K562 (cell line): ENCODE data around the gene CD151. TPM values are rescaled to one million over a fixed set of nuclear protein-coding genes. Genes with fewer than 3 reads are reported as not detected.
A peak's percentile ranks its signal among the peaks of the same experiment; 100 is the strongest.

ENCODE experiments used
- ADNP ChIP-seq: fragments of 200-800 bp; sonication (Bioruptor generic); IDR thresholded peaks from 2 replicates; pipeline ENCODE4 v1.6.1; 2016; ENCODE audit warnings: missing genetic modification characterization, missing compliant biosample characterization
- BRCA1 ChIP-seq, 2 experiments: fragments of 450-650 bp in 1 of 2; sonication (generic) in 1 of 2; formaldehyde crosslinking in 1 of 2; IDR thresholded peaks; 2 replicates each; pipeline versions ENCODE4 v1.5.0 to v1.6.1; 2017 to 2020; ENCODE audit warnings: mild to moderate bottlenecking in 1 of 2, missing genetic modification reagents in 1 of 2
- CBX2 ChIP-seq: fragments of 200-600 bp; sonication (generic); IDR thresholded peaks from one replicate; pipeline ENCODE4 v1.6.1; 2012; ENCODE audit warnings: mild to moderate bottlenecking, low read length, inconsistent platforms; ENCODE audit not compliant: insufficient read depth, poor library complexity, severe bottlenecking
- ERF ChIP-seq: fragments of 450-650 bp; formaldehyde crosslinking; IDR thresholded peaks from 2 replicates; pipeline ENCODE4 v1.4.0; 2020; ENCODE audit warnings: mild to moderate bottlenecking, mixed read lengths
- KDM2B ChIP-seq: fragments of 250-450 bp; sonication (Bioruptor Pico); IDR thresholded peaks from 2 replicates; pipeline ENCODE4 v1.8.0; 2021; ENCODE audit warnings: mild to moderate bottlenecking, moderate library complexity
- RBFOX2 ChIP-seq: fragments of 200-400 bp; formaldehyde crosslinking; IDR thresholded peaks from 2 replicates; pipeline ENCODE4 v1.6.1; 2017; ENCODE audit warnings: low read depth, mild to moderate bottlenecking, low read length, moderate library complexity
- RBM15 ChIP-seq: fragments of 200-400 bp; formaldehyde crosslinking; IDR thresholded peaks from 2 replicates; pipeline ENCODE4 v1.6.1; 2018; ENCODE audit warnings: mild to moderate bottlenecking, low read length, moderate library complexity; ENCODE audit not compliant: insufficient read depth
- STAT6 ChIP-seq: sonication (generic); formaldehyde crosslinking; IDR thresholded peaks from 2 replicates; pipeline ENCODE4 v1.8.1; 2023; ENCODE audit warnings: mild to moderate bottlenecking, missing genetic modification reagents
- TFE3 ChIP-seq: fragments of 450-650 bp; formaldehyde crosslinking; IDR thresholded peaks from 2 replicates; pipeline ENCODE4 v1.4.0; 2020; ENCODE audit warnings: mild to moderate bottlenecking, mixed read lengths
- ZBTB2 ChIP-seq: fragments of 450-650 bp; IDR thresholded peaks from 2 replicates; pipeline ENCODE4 v1.6.1; 2016; ENCODE audit warnings: antibody characterized with exemption
- ZBTB7A ChIP-seq: IDR thresholded peaks from 2 replicates; pipeline ENCODE4 v1.6.1; 2011; ENCODE audit warnings: low read depth, mild to moderate bottlenecking, low read length, moderate library complexity, borderline replicate concordance; ENCODE audit not compliant: control insufficient read depth
- ZNF134 ChIP-seq: fragments of 250-450 bp; sonication (Bioruptor Pico); conservative IDR thresholded peaks from 2 replicates; pipeline ENCODE4 v1.4.0; 2020
- ZNF740 ChIP-seq, 3 experiments: fragments of 200-800 bp in 1 of 3; sonication (Bioruptor generic) in 1 of 3; sonication (generic) in 1 of 3; formaldehyde crosslinking in 1 of 3; IDR thresholded peaks; 2 replicates each; pipeline versions ENCODE4 v1.6.1 to v1.8.0; 2016 to 2022; ENCODE audit warnings: mild to moderate bottlenecking in 2 of 3, missing compliant biosample characterization in 2 of 3, missing genetic modification characterization in 2 of 3, missing genetic modification reagents in 1 of 3
- polyA plus RNA-seq, 8 experiments: library from polyadenylated mRNA; depleted of rRNA in 4 of 8; stranded (reverse) in 5 of 8; unstranded in 3 of 8; fragments of >200 nt; fragmentation: Nextera tagmentation in 2 of 8; fragmentation: Illumina TruSeq in 1 of 8; extraction: Ambion mirVana in 2 of 8; extraction: Trizol in 1 of 8; gene quantifications; 2 replicates each; pipeline versions ENCODE4 v1.2.1 to v1.2.3, GENCODE V29; 2011 to 2014; ENCODE audit warnings: inconsistent platforms in 1 of 8, missing spikeins in 1 of 8
- total RNA-seq, 7 experiments: library from RNA; depleted of rRNA in 6 of 7; stranded (reverse); fragments of >200 nt in 6 of 7; fragmentation: Illumina TruSeq in 2 of 7; extraction: Trizol in 2 of 7; gene quantifications; 2 replicates each; pipeline versions ENCODE4 v1.2.1 to v1.2.3, GENCODE V29; 2011 to 2021; ENCODE audit warnings: low replicate concordance in 1 of 7

Gene CD151
- total and polyA plus RNA-seq, 9 of the 15 experiments (the other 6 are each of a cell fraction or from before 2014, with no cell fraction given): 2.3 to 187 (median 140) TPM

- TF ChIP-seq ZNF740 (CRISPR knock-in tag; IDR thresholded peaks at IDR 0.05) (no peak), ZNF740 (tag; IDR thresholded peaks at IDR 0.05) (no peak), ZBTB7A (peak; percentile 52; the same call in 1 of the 2 replicates), CBX2 (no peak), KDM2B (peak; percentile 50; the same call in 1 of the 2 replicates), STAT6 (CRISPR knock-in tag) (0 out of 2 replicates have a peak, but pooled peaks have one; percentile 85), ERF (CRISPR knock-in tag) (no peak), ZBTB2 (0 out of 2 replicates have a peak, but pooled peaks have one; percentile 29), ZNF134 (CRISPR knock-in tag) (no peak), RBFOX2 (no peak), BRCA1 (IDR thresholded peaks at IDR 0.05) (no peak), BRCA1 (CRISPR knock-in tag; IDR thresholded peaks at IDR 0.05) (peak; percentile 74; the same call in 1 of the 2 replicates), RBM15 (no peak), TFE3 (CRISPR knock-in tag) (no peak), ADNP (tag) (no peak)
These were observed 24.1 kb upstream of the CD151 start (continued) for GRCh38 chr11:808427-809286.
